ENCODE data around the gene CD300C.
"Not testable (repeated sequence)": the region's sequence is repeated elsewhere in the genome, so short reads cannot be mapped to it uniquely, and the experiment has no call there.

Gene CD300C

GRCh38 chr17:74512624-74513091 lies 33.3 kb downstream of the CD300C start:
- DNase-seq (ENCODE audit: low read depth), result no peak

- DNase-seq (ENCODE audit: low read depth), result no peak
These were observed 33.9 kb downstream of the CD300C start for GRCh38 chr17:74512036-74512435.

- DNase-seq (ENCODE audit: low read depth), result no peak
These were observed 37.8 kb downstream of the CD300C start for GRCh38 chr17:74508156-74508555.

GRCh38 chr17:74503949-74504348 lies 42.0 kb downstream of the CD300C start:
- not testable (repeated sequence) for DNase-seq (ENCODE audit: low read depth)

GRCh38 chr17:74502861-74503260 lies 43.1 kb downstream of the CD300C start:
- DNase-seq (ENCODE audit: low read depth), result no peak

- no peak for DNase-seq (ENCODE audit: low read depth)
These were observed 45.9 kb downstream of the CD300C start for GRCh38 chr17:74499992-74500391.

- no peak for DNase-seq (ENCODE audit: low read depth)
These were observed 48.4 kb downstream of the CD300C start for GRCh38 chr17:74497471-74497870.

GRCh38 chr17:74493331-74493833 lies 52.5 kb downstream of the CD300C start:
- DNase-seq (ENCODE audit: low read depth), result no peak

- no peak for DNase-seq (ENCODE audit: low read depth)
These were observed 54.3 kb downstream of the CD300C start for GRCh38 chr17:74491626-74492025.
